Activated CD8-positive, alpha-beta memory T cell treated with anti-CD3 and anti-CD28 coated beads, Interleukin-2, amount 50 U/mL, for 48 hours (primary cell): ENCODE results near the gene DHRS7B.
A peak's percentile ranks its signal among the peaks of the same experiment; 100 is the strongest.
"Not testable (repeated sequence)": the region's sequence is repeated elsewhere in the genome, so short reads cannot be mapped to it uniquely, and the experiment has no call there.

Experiments used
- DNase-seq: peaks from one replicate; pipeline ENCODE4 v3.0.0-alpha.2; 2020

DHRS7B gene, protein sequence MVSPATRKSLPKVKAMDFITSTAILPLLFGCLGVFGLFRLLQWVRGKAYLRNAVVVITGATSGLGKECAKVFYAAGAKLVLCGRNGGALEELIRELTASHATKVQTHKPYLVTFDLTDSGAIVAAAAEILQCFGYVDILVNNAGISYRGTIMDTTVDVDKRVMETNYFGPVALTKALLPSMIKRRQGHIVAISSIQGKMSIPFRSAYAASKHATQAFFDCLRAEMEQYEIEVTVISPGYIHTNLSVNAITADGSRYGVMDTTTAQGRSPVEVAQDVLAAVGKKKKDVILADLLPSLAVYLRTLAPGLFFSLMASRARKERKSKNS

DNA sequence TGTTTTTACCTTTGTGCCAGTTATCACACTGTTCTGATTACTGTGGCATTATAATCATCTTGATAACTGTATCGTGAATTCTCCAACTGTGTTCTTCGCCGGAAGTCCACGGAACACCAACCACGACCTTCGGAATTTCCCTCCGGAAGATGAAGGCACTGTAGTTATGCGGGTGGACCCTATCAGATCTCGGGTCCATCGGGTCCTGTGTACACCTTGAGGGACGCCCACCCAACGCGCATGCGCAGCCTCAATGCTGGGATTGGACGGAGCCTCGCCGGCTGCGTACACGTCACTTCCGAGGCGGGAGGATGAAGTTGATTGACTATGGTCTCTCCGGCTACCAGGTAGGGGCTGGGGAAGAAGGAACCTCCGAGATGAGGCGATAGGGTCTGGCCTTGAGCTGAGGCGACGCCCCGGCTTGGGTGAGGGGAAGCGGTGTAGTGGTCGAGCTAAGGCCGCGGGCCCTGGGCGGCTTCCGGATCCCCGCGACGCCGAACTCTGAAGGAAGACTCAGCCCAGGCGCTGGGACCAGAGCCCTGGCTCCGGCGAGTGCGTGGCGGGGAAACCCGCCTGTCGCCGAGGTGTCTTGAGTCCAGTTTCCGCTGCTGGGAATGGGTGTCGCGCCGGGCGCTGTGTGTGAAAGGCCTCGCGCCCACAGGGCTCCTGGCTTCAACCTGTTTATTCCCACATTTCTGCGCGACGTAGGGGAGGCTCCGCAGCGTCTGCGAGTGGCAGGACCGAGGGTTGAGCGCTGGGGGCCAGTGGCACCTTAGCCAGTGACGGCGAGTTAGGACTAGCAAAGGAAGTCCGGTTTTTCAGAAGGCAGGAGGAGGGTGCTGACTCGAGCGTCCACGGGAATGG lies at the start of gene DHRS7B:
DHRS7B (plus strand) TSS at position 320 of the 864 bp plus-strand sequence; CDS start at position 328, 8 bp downstream.
- DNase-seq, result peak; percentile 99

DNA sequence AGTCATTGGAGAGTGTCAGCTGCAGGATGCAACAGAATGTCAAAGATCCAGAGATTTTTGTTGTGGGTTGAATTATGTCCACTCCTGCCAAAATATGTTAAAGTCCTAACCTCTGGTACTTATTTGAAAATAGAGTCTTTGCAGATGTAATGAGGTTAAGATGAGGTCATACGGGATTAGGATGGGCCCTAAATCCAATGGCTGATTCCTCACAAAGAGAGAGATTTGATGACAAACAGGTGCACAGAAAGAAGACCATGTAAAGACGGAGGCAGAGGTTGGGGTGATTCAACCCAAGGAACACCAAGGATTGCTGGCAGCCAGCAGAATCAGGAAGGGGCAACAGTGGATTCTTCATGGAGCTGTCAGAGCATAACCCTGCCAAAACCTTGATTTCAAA lies 49.5 kb upstream of the DHRS7B start:
- DNase-seq, result no peak

DNA sequence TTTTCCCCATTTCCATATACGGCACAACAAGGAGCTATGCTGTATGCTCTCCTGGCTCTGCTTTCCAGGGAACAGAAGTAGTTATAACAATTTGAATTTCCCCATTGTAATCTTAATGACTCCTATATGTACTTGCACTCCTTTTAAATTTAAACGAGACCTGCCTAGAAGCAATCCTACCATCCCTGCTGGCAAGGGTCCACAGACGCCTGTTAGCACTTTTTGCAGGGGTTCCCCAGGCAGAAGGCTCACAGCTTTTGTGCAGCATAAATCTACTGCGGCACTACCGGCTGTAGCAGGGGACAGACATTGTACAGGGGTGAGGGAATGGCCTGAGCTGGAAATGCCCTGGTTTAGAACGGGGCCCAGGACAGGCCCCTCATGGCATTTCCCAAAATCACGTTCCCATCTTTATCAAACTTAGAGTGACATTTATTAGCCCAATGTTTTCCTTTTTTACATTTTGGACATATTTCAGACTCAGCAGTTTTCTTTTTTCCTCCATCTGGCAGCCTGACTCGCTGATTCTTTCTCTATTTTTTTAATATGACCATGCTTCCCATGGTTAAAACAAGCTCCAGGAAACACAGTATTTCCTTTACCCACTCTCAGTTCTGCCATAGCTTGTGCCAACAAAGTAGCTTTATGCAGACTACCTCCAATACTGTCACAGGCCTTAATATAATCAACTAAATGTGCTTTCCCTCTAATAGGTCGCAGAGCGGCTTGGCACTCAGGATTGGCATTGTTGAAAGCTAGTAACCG lies 48.6 kb upstream of the DHRS7B start:
- DNase-seq, result no peak

DNA sequence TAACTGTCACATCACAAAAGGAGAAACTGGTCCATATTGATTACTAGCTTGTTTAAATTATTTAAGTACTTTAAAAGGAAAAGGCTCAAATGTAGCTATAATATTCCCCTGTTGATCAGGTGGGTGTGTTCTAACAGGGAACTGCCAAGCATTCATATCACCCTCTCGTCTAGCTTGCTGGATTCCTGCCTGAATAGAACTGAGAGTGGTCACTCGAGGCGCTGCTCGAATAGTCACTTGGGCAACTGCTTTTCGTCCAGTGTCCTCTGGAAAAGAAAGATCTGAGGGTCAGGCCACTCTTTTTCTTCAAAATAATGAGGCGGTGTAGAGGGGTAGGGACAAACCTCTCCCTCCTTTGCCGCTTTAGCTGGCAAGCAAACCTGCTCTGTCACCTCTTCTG lies 47.6 kb upstream of the DHRS7B start:
- DNase-seq, result no peak

DNA sequence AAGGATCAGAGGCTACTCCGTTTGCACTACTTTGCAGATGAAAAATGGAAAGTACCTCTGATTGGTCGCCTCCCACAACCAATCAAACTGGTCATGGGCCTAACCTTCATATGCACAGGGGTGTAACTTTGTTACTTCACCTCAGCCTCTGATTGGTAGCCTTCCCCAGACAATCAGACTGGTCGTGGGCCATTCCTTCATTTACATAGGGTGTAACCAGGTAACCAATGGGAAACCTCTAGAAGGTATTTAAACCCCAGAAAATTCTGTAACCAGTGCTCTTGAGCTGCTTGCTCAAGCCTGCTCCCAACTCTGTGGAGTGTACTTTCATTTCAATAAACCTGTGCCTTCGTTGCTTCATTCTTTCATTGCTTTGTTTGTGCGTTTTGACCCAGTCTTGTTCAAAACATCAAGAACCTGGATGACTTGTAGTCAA lies 44.7 kb upstream of the DHRS7B start:
- no peak for DNase-seq

DNA sequence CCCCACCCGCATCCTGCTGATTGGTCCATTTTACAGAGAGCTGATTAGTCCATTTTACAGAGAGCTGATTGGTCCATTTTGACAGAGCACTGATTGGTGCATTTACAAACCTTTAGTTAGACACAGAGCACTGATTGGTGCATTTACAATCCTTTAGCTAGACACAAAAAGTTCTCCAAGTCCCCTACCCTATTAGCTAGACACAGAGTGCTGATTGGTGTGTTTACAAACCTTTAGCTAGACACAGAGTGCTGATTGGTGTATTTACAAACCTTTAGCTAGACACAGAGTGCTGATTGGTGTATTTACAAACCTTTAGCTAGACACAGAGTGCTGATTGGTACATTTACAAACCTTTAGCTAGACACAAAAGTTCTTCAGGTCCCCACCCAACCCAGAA lies 41.5 kb upstream of the DHRS7B start:
- DNase-seq, result not testable (repeated sequence)

DNA sequence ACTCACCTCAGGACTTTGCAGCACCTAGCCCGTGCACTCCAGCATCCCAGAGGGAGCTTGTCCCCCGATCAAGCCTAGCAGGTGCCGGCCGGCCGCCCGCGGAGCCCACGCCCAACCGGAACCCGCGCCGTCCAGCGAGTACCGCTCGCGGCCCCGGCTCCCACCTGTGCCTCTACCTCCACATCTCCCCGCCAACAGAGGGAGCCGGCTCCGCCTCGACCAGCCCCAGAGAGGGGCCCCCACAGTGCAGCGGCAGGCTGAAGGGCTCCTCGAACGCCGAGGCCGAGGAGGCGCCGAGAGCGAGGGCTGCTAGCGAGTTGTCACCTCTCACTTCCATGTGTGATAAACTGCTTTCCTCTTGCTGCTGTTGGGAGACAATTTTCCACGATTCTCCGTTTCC lies 41.1 kb upstream of the DHRS7B start:
- DNase-seq, result no peak

DNA sequence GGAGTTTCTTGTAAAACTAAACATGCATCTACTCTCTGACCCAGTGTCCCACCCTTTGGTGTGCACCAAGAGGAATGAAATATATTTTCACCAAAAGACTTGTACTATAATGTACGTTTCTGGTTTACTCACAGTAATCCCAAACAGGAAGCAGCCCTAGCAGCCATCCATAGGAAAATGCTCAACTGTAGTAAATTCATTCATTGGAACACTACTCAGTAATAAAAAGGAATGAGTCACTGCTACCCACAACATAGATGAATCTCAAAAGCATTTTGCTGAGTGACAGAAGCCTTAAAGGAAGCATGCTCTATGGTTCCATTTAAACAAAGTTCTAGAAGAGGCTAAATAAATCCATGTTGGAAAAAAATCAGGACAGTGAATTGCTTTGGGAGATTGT lies 37.6 kb upstream of the DHRS7B start:
- DNase-seq, result no peak

DNA sequence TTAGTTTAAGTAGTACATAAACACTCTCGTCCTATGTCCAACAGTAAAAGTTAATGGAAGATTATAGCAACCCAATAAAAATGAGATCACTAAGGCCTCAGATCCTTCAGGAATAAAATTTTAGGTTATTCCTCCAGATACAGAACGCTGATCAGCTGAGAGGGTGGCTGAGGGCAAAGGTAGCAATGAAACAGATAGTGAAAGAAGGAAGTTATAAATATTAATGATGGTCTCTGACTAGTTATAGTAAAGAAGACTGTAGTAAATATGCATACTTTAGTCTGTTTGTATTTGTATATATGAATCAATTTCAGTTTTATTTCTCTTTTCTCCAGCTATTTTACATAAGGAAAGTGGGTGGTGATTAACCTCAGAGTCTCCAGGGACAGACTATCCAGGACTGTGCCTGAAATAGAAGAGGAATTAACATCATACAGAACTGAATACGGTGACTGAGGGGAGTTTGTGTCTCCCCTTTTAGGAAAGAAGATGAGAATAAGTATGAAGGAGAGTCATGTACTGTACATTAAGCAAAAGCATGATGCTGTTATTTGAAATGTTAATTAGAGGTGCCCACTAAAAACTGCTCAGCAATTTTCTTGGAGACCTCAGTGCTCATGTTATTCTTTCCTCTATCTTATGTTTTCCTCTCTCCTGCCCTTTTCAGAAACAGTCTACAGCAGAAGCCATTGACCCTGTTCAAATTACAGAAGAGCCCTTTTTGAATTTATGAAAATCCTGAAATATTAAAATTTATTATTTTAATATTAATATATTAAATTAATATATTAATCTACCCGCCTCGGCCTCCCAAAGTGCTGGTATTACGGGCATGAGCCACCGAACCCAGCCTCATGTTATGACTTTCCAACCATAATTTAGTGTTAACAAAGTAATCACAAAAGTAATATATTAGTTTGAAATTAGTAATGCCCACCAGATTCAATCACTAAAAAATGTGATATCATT lies 36.5 kb upstream of the DHRS7B start:
- DNase-seq, result no peak

DNA sequence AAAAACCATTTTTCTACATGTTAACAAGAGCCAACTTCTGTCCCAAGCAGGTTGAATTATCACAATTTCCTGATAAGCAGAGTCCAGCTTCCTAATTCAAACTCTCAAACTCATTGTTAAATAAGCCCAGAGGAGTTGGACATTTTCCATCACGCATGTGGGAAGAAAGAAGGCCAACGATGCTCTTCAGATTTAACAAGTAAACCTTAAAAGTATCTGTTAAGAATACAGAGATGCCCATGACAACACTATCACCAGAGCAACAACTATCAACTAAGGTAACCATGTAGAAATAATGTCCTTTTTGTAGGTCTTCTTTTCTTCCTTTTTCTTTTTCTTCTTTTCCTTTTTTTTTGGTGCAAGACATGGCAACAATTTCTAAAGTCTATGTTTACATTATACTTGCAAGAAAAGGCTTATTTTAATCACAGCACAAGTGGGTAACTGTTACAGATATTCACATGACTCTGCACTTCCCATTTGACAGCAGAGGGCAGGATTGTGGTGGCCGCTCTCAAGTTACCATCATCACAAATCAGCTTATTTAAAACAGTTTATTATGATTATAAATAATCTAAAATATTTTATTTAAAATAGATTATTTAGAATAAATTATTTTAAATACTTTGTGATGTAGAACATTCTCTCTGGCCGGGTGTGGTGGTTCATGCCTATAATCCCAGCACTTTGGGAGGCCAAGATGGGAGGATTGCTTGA lies 35.7 kb upstream of the DHRS7B start:
- no peak for DNase-seq

DNA sequence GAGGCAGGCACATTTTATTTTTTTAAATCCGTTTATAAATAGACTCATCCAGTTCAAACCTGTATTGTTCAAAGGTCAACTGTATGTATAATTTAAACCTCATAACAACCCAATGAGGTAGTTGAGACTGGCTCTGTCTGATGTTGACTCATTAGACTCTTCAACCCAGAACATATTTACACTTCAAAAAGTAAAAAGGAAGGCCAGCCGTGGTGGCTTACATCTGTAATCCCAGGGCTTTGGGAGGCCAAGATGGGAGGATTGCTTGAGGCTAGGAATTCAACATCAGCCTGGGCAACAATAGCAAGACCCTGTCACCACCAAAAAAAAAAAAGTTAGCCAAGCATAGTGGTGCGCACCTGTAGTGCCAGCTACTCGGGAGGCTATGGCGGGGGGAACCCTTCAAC lies 32.5 kb upstream of the DHRS7B start:
- DNase-seq, result no peak

DNA sequence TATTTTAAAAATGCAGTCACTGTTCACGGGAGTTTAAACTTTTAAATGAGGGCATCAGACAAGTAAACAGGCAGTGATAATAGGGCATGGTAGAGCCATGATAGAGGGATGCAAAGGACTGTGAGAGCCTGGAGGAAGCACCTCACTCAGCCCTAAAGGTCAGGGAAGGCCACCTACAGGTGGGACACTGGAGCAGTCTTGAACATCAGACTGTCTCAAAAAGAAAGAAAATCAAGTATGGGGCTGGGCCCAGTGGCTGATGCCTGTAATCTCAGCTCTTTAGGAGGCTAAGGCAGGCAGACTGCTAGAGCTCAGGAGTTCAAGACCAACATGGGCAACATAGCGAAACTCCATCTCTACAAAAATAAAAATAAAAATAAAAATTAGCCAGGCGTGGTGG lies 31.0 kb upstream of the DHRS7B start:
- no peak for DNase-seq

DNA sequence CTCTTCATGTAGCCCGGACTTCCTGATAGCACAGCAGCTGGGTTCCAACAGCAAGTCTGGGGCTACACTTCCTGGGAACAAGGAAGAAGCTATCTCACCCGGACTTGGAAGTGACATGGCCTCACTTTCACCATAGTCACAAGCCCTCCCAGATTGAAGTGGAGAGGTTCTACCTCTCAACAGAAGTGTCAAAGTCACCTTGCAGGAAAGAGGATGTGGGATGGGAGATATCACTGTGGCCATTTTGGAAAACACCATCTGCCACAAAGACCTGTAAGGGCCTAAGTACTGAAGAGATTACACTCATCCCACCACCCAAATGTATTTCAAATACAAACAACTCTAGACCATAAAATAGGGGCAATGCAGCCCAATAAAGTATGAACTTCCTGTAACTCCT lies 29.9 kb upstream of the DHRS7B start:
- no peak for DNase-seq

DNA sequence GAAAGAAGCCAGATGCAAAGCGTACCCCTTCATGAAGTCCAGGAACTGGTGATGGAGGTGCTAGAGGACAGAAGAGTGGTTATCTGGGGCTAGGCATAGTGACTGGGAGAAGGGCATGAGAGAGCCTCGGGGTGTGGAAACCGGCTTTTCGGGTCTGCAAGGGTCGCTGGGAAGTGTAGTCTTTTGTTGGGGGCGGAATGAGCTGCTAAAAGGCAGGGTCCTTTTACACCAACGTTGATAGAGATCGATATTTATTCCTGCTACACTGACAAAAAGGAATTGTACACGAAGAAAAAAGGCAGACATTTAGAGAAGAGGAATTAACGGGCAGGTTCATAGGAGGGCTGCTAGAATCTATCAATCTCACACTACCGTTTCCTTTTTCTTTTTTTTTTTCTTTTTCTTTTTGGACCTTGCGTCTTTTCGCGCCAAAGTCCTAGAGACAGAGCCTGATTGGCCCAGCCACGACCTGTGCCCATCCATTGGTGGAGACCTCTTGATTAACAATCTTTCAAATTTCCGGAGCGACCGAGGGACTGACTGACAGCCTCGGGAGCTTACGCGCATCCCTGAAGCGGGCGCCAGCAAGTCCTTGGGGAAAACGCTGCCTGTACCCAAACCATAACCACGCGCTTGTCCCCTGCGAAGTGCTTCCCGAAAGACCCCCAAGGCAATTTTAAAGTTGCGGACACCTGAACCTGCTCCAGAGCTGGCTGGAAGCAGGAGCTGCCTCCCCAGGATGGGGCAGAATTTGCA lies 27.7 kb upstream of the DHRS7B start:
- DNase-seq, result peak; percentile 79

DNA sequence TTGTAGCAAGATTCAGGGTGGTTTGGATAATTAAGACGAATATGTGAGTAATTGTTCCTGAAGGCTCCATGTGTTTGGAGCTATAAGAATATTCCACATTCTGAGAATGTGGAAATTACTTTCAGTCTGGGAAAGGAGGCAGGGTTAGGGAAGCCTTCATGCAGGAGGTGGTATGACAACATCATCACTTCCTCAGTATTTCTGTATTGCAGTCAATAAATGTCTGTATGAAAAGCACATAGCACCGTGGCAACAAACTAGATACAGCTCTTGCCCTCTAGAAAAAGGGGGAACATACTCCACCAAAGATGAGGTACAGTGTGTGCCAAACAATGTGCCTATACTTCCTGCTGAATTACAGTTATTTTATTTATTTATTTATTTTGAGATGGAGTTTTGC lies 26.1 kb upstream of the DHRS7B start:
- no peak for DNase-seq

DNA sequence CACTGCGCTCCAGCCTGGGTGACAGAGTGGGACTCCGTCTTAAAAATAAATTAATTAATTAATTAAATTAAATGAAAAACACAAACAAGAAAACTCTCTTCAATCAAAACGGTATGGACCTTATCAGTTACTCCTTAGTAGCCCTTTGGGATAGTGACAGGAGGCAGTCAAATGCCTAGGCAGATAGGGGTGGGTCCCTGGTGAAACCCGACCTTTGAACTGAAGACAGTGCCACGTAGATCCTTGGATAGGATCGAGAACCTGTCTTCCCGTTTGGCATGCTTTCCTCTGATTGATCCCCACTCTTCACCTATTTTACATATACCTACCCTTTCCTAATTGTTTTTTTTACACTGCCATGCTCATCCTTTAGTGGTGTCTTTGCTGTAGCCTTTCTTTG lies 22.2 kb upstream of the DHRS7B start:
- no peak for DNase-seq

DNA sequence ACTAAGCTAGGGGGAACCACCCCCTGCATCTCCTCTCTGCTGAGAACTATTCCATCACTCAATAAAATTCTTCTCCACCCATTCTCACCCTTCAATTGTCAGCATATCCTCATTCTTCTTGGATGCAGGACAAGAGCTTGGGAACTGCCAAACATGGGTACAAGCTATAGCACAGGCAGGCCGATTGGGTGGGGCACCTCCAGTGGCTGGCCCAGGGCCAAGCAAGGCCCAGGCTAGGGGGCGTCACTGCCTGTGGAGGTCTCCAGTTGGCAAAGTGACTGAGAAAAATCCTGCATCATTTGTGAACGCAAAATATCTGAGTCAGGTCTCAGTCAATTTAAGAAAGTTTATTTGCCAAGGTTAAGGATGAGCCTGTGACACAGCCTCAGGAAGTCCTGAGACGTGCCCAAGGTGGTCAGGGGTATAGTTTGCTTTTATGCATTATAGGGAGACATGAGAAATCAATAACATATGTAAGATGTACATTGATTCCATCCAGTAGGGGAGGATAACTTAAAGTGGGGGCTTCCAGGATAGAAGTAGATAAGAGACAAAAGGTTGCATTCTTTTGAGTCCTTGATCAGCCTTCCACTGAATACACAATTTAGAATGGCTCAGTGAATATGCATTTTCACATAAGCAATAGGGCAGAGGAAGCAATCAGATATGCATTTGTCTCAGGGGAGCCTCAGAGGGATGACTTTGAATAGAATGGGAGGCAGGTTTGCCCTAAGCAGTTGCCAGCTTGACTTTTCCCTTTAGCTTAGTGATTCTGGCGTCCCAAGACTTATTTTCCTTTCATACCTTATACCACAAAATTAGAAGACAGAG lies 21.5 kb upstream of the DHRS7B start:
- DNase-seq, result no peak

DNA sequence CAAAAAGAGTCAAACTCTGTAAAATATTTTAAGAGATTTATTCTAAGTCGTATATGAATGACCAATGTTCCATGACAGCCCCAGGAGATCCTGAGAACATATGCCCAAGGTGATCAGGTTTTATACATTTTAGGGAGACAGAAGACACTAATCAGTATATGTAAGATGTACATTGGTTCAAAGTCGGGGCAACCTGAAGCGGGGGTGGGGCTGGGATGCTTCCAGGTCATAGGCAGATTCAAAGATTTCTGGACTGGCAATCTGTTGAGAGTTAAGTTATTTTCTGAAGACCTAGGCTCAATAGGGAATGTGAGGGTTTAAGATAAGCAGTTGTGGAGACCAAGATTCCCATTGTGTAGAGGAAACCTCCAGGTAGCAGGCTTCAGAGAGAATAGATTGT lies 20.4 kb upstream of the DHRS7B start:
- DNase-seq, result no peak

DNA sequence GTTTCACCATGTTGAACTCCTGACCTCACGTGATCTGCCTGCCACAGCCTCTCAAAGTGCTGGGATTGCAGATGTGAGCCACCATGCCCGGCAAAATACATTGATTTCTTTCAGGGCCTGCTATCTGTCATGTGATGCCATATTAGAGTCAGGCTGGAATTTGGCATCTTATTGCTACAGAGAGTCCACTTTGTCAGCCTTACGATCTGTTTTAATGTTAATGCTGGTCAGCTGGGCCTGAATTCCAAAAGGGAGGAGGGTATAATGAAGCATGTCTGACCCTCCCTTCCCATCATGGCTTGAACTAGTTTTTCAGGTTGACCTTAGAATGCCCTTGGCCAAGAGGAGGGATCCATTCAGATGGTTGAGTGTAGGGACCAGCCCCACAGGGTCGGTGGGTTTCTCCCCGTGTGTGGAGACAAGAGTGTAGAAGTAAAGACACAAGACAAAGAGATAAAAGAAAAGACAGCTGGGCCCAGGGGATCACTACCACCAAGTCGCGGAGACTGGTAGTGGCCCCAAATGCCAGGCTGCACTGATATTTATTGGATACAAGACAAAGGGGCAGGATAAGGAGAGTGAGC lies 19.6 kb upstream of the DHRS7B start:
- DNase-seq, result not testable (repeated sequence)
